Measurements from ENCODE around the gene MAST1.
"Not testable (repeated sequence)": the region's sequence is repeated elsewhere in the genome, so short reads cannot be mapped to it uniquely, and the experiment has no call there.

Gene MAST1

GRCh38 chr19:12912571-12912970 is 74.3 kb downstream of the MAST1 start:
- DNase-seq: no peak

GRCh38 chr19:12913011-12913561 is 74.8 kb downstream of the MAST1 start:
- no peak for DNase-seq

GRCh38 chr19:12913851-12914690 is 75.8 kb downstream of the MAST1 start:
- DNase-seq: peak; percentile 47

- not testable (repeated sequence) for DNase-seq
These were observed 77.5 kb downstream of the MAST1 start for GRCh38 chr19:12915860-12916259.

DNA sequence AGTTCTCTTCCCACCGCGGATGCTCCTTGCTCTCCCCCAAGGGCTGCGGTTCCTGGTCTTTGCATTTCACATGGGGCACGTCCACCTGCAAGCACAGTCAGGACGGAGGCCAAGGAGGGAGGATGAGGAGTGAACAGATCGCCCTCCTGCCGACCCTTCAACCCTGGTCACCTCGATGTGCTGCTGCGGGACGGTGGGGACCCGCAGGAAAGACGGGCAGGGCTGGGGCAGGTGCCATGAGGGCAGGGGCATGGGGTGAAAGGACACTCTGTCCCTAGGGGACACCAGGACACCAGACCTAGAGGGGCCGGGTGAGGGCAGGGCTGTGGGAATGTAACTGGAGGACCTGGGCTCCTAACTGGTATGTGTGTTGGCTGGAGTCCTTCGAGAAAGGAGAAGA is 79.9 kb downstream of the MAST1 start:
- DNase-seq: no peak

DNA sequence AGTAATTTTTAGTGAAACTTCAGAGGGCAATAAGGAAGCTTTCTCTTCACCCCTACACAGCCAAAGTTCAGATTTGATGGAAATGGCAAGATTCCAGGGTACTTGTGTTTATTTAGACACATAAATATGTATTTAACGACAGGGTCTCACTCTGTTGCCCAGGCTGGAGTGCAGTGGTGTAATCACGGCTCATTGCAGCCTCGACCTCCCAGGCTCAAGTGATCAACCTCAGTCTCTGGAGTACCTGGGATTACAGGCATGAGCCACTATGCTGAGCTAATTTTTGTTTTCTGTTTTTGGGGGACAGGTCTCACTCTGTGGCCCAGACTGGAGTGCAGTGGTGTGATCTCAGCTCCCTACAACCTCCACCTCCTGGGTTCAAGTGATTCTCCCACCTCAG is 82.7 kb downstream of the MAST1 start:
- DNase-seq: no peak

DNA sequence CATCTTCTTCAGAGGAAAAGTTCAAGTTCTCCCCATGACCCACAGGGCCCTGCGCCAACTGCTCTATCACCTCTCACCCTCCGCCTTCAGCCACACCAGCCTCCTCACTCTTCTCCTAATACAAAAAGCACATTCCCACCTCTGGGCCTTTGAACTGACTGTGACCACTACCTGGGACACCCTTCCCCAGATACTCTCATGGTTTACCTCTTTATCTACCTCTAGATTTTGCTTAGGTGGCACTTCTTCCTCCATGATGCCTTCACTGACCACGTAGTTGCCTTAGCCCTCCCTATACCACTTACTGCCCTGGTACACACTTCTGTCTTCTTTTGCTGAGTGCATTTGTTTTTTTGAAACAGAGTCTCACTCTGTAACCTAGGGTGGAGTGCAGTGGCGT is 84.6 kb downstream of the MAST1 start:
- no peak for DNase-seq

Data from stimulated activated CD4-positive, alpha-beta T cell treated with anti-CD3 and anti-CD28 coated beads, Interleukin-15, amount 100 ng/mL, for 24 hours (primary cell).